Measurements from ENCODE around the gene MUC5B. TPM values are rescaled to one million over a fixed set of nuclear protein-coding genes. Genes with fewer than 3 reads are reported as not detected.

MUC5B gene
- total RNA-seq, 1 donor, result not detected

GRCh38 chr11:1283091-1283511 is 60.2 kb downstream of the MUC5B start:
- no peak for DNase-seq (ENCODE audit: low read depth)
- TF ChIP-seq CTCF (IDR thresholded peaks at IDR 0.05; ENCODE audit: insufficient read depth, low read depth, low read length), result no peak
- no peak overlapping the region for H3K4me3 ChIP-seq (ENCODE audit: low read depth, low read length)

- TF ChIP-seq CTCF (IDR thresholded peaks at IDR 0.05; ENCODE audit: insufficient read depth, low read depth, low read length), result no peak
- no peak for DNase-seq (ENCODE audit: low read depth)
- H3K4me3 ChIP-seq (ENCODE audit: low read depth, low read length), result no peak overlapping the region
These were observed 61.0 kb downstream of the MUC5B start for GRCh38 chr11:1283906-1284305.

- H3K4me3 ChIP-seq (ENCODE audit: low read depth, low read length), result no peak overlapping the region
- no peak for TF ChIP-seq CTCF (IDR thresholded peaks at IDR 0.05; ENCODE audit: insufficient read depth, low read depth, low read length)
- no peak for DNase-seq (ENCODE audit: low read depth)
These were observed 62.5 kb downstream of the MUC5B start for GRCh38 chr11:1285316-1285744.

- no peak for TF ChIP-seq CTCF (IDR thresholded peaks at IDR 0.05; ENCODE audit: insufficient read depth, low read depth, low read length)
- H3K4me3 ChIP-seq (ENCODE audit: low read depth, low read length), result no peak overlapping the region
- no peak for DNase-seq (ENCODE audit: low read depth)
These were observed 63.0 kb downstream of the MUC5B start for GRCh38 chr11:1285876-1286275.

- DNase-seq (ENCODE audit: low read depth), result no peak
- no peak for TF ChIP-seq CTCF (IDR thresholded peaks at IDR 0.05; ENCODE audit: insufficient read depth, low read depth, low read length)
- H3K4me3 ChIP-seq (ENCODE audit: low read depth, low read length), result no peak overlapping the region
These were observed 65.1 kb downstream of the MUC5B start for GRCh38 chr11:1287928-1288327.

- DNase-seq (ENCODE audit: low read depth), result no peak
- TF ChIP-seq CTCF (IDR thresholded peaks at IDR 0.05; ENCODE audit: insufficient read depth, low read depth, low read length), result no peak
- H3K4me3 ChIP-seq (ENCODE audit: low read depth, low read length), result no peak overlapping the region
These were observed 65.7 kb downstream of the MUC5B start for GRCh38 chr11:1288426-1289151.
